SU-DHL-6 (cell line): ENCODE results near the gene C4orf51.

ENCODE experiments used
- H2AFZ ChIP-seq: fragments of 200-600 bp; sonication (generic); 2 replicates; pipeline ENCODE4 v1.6.1; 2014; ENCODE audit warnings: low read depth, mild to moderate bottlenecking, moderate library complexity, mixed read lengths, antibody characterized with exemption, low read length; ENCODE audit not compliant: severe bottlenecking
- H3F3A ChIP-seq: fragments of 200-600 bp; shearing (Covaris generic); 2 replicates; pipeline ENCODE4 v1.6.0; 2016; ENCODE audit warnings: antibody characterized with exemption, mild to moderate bottlenecking; ENCODE audit not compliant: insufficient read depth
- H3K27ac ChIP-seq: fragments of 200-600 bp; sonication (generic); 2 replicates; pipeline ENCODE4 v1.5.1; 2016; ENCODE audit warnings: low read depth, mild to moderate bottlenecking, low read length, moderate library complexity, mixed read lengths
- H3K27me3 ChIP-seq: fragments of 200-600 bp; sonication (generic), shearing (Covaris generic); 2 replicates; pipeline ENCODE4 v1.6.0; 2014; ENCODE audit warnings: mild to moderate bottlenecking, low read length
- H3K36me3 ChIP-seq: fragments of 200-600 bp; sonication (generic); 2 replicates; pipeline ENCODE4 v1.6.1; 2014; ENCODE audit warnings: mild to moderate bottlenecking, low read length, mixed read lengths
- H3K4me2 ChIP-seq: fragments of 300-600, 200-600 bp; shearing (Covaris generic), sonication (generic); 2 replicates; pipeline ENCODE4 v1.6.0; 2014; ENCODE audit warnings: low read length, low read depth, mild to moderate bottlenecking; ENCODE audit not compliant: poor library complexity, severe bottlenecking
- H3K4me3 ChIP-seq: fragments of 200-600 bp; sonication (generic); 2 replicates; pipeline ENCODE4 v1.5.1; 2014; ENCODE audit warnings: antibody characterized with exemption, low read length, mild to moderate bottlenecking, mixed read lengths; ENCODE audit not compliant: insufficient read depth, poor library complexity, severe bottlenecking
- H3K79me2 ChIP-seq: fragments of 200-600 bp; sonication (generic); 2 replicates; pipeline ENCODE4 v1.6.1; 2014; ENCODE audit warnings: mild to moderate bottlenecking, low read length, moderate library complexity; ENCODE audit not compliant: insufficient read depth
- H3K9ac ChIP-seq: fragments of 200-600 bp; sonication (generic); 2 replicates; pipeline ENCODE4 v1.7.0; 2014; ENCODE audit warnings: mild to moderate bottlenecking, low read length
- H3K9me2 ChIP-seq: fragments of 200-600 bp; sonication (generic); replicated peaks from 2 replicates; pipeline ENCODE4 v1.6.1; 2014; ENCODE audit warnings: low read length; ENCODE audit not compliant: insufficient read depth
- H3K9me3 ChIP-seq: fragments of 200-600 bp; sonication (generic); 2 replicates; pipeline ENCODE4 v1.6.1; 2014; ENCODE audit warnings: low read length, mixed read lengths; ENCODE audit not compliant: insufficient read depth
- H4K20me1 ChIP-seq: fragments of 200-600 bp; sonication (generic); 2 replicates; pipeline ENCODE4 v1.6.1; 2014; ENCODE audit warnings: low read depth, mild to moderate bottlenecking, antibody characterized with exemption, low read length, moderate library complexity, mixed read lengths
- EZH2phosphoT487 ChIP-seq: fragments of 200-600 bp; sonication (generic), shearing (Covaris generic); conservative IDR thresholded peaks from 2 replicates; pipeline ENCODE4 v1.6.1; 2018; ENCODE audit warnings: mild to moderate bottlenecking, antibody characterized with exemption, low read length, moderate library complexity, mixed read lengths
- TF ChIP-seq, protein P1 (sequence below): fragments of 200-600 bp; sonication (generic); IDR thresholded peaks from one replicate; pipeline ENCODE4 v1.5.1; 2017; ENCODE audit warnings: antibody characterized with exemption, mild to moderate bottlenecking, low read length, moderate library complexity; ENCODE audit not compliant: insufficient read depth, poor library complexity, severe bottlenecking

Gene C4orf51

DNA sequence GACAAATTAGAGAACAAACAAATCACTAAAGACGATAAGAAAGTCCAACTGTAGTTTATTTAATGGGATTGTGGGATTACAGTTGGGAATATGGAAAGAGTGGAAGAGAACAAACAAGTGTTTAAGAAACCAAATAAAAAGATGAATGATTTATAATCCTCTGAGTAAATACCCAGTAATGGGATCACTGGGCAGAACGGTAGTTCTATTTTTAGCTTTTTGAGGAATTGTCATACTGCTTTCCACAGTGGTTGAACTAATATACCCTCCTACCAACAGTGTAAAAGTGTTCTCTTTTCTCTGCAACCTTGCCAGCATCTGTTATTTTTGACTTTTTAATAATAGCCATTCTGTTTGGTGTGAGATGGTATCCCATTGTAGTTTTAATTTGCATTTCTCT is 15.0 kb downstream of the C4orf51 start:
- H3K4me2 ChIP-seq = no peak overlapping the region
- H4K20me1 ChIP-seq = no peaks in the 10 kb centered on the region
- no peak overlapping the region for H3K27ac ChIP-seq
- H2AFZ ChIP-seq = no peak overlapping the region
- no peaks in the 10 kb centered on the region for H3K9me2 ChIP-seq
- H3K9me3 ChIP-seq = no peaks in the 10 kb centered on the region
- H3K27me3 ChIP-seq = no peaks in the 10 kb centered on the region
- H3K4me3 ChIP-seq = no peak overlapping the region
- H3K36me3 ChIP-seq = no peaks in the 10 kb centered on the region
- TF ChIP-seq, protein P1, sequence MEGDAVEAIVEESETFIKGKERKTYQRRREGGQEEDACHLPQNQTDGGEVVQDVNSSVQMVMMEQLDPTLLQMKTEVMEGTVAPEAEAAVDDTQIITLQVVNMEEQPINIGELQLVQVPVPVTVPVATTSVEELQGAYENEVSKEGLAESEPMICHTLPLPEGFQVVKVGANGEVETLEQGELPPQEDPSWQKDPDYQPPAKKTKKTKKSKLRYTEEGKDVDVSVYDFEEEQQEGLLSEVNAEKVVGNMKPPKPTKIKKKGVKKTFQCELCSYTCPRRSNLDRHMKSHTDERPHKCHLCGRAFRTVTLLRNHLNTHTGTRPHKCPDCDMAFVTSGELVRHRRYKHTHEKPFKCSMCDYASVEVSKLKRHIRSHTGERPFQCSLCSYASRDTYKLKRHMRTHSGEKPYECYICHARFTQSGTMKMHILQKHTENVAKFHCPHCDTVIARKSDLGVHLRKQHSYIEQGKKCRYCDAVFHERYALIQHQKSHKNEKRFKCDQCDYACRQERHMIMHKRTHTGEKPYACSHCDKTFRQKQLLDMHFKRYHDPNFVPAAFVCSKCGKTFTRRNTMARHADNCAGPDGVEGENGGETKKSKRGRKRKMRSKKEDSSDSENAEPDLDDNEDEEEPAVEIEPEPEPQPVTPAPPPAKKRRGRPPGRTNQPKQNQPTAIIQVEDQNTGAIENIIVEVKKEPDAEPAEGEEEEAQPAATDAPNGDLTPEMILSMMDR = no peak
- TF ChIP-seq EZH2phosphoT487 = no peak
- no peaks in the 10 kb centered on the region for H3F3A ChIP-seq
- no peaks in the 10 kb centered on the region for H3K79me2 ChIP-seq
- no peak overlapping the region for H3K9ac ChIP-seq

DNA sequence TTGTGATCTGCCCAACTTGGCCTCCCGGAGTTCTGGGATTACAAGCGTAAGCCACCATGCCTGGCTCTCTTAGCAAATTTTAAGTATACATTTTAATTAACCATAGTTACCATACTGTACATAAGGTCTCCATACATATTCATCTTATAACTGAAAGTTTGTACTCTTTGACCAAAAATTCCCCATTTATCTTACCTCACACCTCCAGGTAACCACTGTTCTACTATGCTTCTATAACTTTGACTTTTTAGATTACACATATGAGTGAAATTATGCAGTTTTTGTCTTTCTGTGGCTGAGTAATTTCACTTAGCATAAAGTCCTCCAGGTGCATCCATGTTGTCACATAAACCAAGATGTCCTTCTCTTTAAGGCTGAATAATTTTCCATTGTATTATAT is 17.4 kb downstream of the C4orf51 start:
- TF ChIP-seq, protein P1 = no peak
- no peak for TF ChIP-seq EZH2phosphoT487
- Histone ChIP-seq H3K27me3 (no peaks in the 10 kb centered on the region), H3K36me3 (no peaks in the 10 kb centered on the region), H3F3A (no peaks in the 10 kb centered on the region), H3K9me3 (no peaks in the 10 kb centered on the region), H2AFZ (no peak overlapping the region), H3K4me3 (no peak overlapping the region), H3K9me2 (no peaks in the 10 kb centered on the region), H3K79me2 (no peaks in the 10 kb centered on the region), H3K27ac (no peak overlapping the region), H4K20me1 (no peaks in the 10 kb centered on the region), H3K9ac (no peak overlapping the region), H3K4me2 (no peak overlapping the region)

DNA sequence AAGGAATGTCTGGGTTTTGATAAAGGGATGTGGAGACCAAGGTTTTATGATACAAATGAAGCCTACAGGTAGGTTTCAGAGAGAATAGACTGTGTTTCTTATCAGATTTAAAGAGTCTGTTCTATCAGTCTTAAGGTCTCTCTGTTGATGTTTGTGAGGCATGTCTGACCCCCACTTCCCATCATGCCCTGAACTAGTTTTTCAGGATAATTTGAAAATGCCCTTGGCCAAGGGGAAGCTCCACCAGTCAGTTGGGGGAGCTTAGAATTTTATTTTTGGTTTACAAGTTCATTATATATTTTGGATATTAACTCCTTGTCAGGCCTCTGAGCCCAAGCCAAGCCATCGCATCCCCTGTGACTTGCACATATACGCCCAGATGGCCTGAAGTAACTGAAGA is 18.6 kb downstream of the C4orf51 start:
- no peaks in the 10 kb centered on the region for H3K9me2 ChIP-seq
- H3K79me2 ChIP-seq = no peaks in the 10 kb centered on the region
- no peak overlapping the region for H2AFZ ChIP-seq
- H3K9me3 ChIP-seq = no peaks in the 10 kb centered on the region
- H3F3A ChIP-seq = no peaks in the 10 kb centered on the region
- H3K27me3 ChIP-seq = no peaks in the 10 kb centered on the region
- H3K9ac ChIP-seq = no peak overlapping the region
- TF ChIP-seq, protein P1 = no peak
- no peak for TF ChIP-seq EZH2phosphoT487
- H3K27ac ChIP-seq = no peak overlapping the region
- no peak overlapping the region for H3K4me3 ChIP-seq
- no peaks in the 10 kb centered on the region for H4K20me1 ChIP-seq
- no peaks in the 10 kb centered on the region for H3K36me3 ChIP-seq
- no peak overlapping the region for H3K4me2 ChIP-seq
